ENCODE data around the gene PMP22.

DNA sequence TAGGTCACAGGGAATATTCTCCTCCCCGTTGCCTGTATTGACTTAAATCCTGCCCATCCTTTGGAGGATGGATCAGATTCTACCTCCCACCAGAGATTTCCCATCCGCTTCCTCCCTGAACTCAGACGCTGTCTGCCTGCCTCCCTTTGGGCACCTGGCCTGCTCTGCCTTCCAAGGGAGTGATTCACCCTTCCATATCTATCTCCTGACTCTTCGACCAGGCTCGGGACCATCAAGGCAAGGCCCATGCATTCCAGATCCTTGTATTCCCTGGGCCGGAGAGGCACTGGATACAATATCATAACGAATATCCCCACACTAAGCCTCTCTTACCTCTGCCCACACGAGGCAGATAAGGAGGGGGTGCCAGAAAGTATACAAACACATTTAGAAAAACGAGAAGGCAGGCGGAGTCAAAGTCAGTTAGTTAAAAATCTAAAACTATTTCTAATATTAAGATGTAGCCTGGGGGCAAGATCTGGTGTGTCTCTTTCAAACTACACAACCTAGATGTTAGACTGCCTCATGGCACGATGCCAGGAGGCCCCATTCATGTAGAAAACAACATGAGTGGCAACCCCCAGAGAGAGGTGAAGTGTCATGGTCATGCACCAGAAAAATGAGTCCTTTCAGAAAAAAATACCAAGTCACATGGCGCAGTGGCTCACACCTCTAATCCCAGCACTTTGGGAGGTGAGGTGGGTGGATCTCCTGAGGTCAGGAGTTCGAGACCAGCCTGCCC, 9.2 kb downstream of the PMP22 start:
- TF ChIP-seq, protein P1, sequence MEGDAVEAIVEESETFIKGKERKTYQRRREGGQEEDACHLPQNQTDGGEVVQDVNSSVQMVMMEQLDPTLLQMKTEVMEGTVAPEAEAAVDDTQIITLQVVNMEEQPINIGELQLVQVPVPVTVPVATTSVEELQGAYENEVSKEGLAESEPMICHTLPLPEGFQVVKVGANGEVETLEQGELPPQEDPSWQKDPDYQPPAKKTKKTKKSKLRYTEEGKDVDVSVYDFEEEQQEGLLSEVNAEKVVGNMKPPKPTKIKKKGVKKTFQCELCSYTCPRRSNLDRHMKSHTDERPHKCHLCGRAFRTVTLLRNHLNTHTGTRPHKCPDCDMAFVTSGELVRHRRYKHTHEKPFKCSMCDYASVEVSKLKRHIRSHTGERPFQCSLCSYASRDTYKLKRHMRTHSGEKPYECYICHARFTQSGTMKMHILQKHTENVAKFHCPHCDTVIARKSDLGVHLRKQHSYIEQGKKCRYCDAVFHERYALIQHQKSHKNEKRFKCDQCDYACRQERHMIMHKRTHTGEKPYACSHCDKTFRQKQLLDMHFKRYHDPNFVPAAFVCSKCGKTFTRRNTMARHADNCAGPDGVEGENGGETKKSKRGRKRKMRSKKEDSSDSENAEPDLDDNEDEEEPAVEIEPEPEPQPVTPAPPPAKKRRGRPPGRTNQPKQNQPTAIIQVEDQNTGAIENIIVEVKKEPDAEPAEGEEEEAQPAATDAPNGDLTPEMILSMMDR (IDR thresholded peaks at IDR 0.05 in 2 of 3, conservative IDR thresholded peaks at IDR 0.05 in 1 of 3; ENCODE audit: borderline replicate concordance in 1 of 3, insufficient read depth in 1 of 3, low read depth in 2 of 3, low read length in 2 of 3): no peak
- no peak for TF ChIP-seq EZH2 (IDR thresholded peaks at IDR 0.05)
- no peak for TF ChIP-seq ELF1 (IDR thresholded peaks at IDR 0.05; ENCODE audit: borderline replicate concordance, low read depth)
- TF ChIP-seq, protein P2, sequence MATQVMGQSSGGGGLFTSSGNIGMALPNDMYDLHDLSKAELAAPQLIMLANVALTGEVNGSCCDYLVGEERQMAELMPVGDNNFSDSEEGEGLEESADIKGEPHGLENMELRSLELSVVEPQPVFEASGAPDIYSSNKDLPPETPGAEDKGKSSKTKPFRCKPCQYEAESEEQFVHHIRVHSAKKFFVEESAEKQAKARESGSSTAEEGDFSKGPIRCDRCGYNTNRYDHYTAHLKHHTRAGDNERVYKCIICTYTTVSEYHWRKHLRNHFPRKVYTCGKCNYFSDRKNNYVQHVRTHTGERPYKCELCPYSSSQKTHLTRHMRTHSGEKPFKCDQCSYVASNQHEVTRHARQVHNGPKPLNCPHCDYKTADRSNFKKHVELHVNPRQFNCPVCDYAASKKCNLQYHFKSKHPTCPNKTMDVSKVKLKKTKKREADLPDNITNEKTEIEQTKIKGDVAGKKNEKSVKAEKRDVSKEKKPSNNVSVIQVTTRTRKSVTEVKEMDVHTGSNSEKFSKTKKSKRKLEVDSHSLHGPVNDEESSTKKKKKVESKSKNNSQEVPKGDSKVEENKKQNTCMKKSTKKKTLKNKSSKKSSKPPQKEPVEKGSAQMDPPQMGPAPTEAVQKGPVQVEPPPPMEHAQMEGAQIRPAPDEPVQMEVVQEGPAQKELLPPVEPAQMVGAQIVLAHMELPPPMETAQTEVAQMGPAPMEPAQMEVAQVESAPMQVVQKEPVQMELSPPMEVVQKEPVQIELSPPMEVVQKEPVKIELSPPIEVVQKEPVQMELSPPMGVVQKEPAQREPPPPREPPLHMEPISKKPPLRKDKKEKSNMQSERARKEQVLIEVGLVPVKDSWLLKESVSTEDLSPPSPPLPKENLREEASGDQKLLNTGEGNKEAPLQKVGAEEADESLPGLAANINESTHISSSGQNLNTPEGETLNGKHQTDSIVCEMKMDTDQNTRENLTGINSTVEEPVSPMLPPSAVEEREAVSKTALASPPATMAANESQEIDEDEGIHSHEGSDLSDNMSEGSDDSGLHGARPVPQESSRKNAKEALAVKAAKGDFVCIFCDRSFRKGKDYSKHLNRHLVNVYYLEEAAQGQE (IDR thresholded peaks at IDR 0.05; ENCODE audit: low read depth): no peak
- TF ChIP-seq SP1 (IDR thresholded peaks at IDR 0.05; ENCODE audit: low read depth): no peak
- TF ChIP-seq POLR2A (IDR thresholded peaks at IDR 0.05; ENCODE audit: borderline replicate concordance, extremely low read depth, insufficient read depth, insufficient read length): no peak
- no peak for TF ChIP-seq SIN3A (IDR thresholded peaks at IDR 0.05; ENCODE audit: low read depth)
- no peak for TF ChIP-seq YY1 (IDR thresholded peaks at IDR 0.05; ENCODE audit: extremely low read depth, insufficient replicate concordance, low read depth, low read length)
- TF ChIP-seq, protein P3, sequence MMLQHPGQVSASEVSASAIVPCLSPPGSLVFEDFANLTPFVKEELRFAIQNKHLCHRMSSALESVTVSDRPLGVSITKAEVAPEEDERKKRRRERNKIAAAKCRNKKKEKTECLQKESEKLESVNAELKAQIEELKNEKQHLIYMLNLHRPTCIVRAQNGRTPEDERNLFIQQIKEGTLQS (IDR thresholded peaks at IDR 0.05): no peak
- TF ChIP-seq CBX3 (IDR thresholded peaks at IDR 0.05; ENCODE audit: low read depth): no peak
- TF ChIP-seq TCF7L2 (IDR thresholded peaks at IDR 0.05; ENCODE audit: borderline replicate concordance, extremely low read depth, insufficient read depth, insufficient read length): no peak
- no peak for TF ChIP-seq RAD21 (IDR thresholded peaks at IDR 0.05; ENCODE audit: low read depth)

Data from HCT116 (cell line).